SK-N-SH treated with all-trans-retinoic acid at 6 μM for 48 hours (cell line): Measurements from ENCODE around the gene NEMF.
"Not testable (repeated sequence)": the region's sequence is repeated elsewhere in the genome, so short reads cannot be mapped to it uniquely, and the experiment has no call there.

Experiments
- ATAC-seq: fragments of 200-7000 bp; cut with Tn5 transposase; 3 replicates; pipeline ENCODE4 v1.9.1; 2020; ENCODE audit warnings: mild to moderate bottlenecking, moderate library complexity
- ARNTL ChIP-seq: fragments of 450-650 bp; formaldehyde crosslinking; IDR thresholded peaks from 2 replicates; pipeline ENCODE4 v1.5.0; 2020; ENCODE audit warnings: low read depth, mild to moderate bottlenecking, moderate library complexity, borderline replicate concordance
- BACH2 ChIP-seq: fragments of 250-450 bp; sonication (Bioruptor Pico); IDR thresholded peaks from 2 replicates; pipeline ENCODE4 v1.9.0; 2021; ENCODE audit warnings: mild to moderate bottlenecking, borderline replicate concordance
- CSDC2 ChIP-seq: fragments of 250-450 bp; sonication (Bioruptor Pico); IDR thresholded peaks from 2 replicates; pipeline ENCODE4 v1.5.0; 2020; ENCODE audit warnings: mild to moderate bottlenecking, moderate library complexity
- ESRRG ChIP-seq: fragments of 250-450 bp; sonication (Bioruptor Pico); IDR thresholded peaks from 2 replicates; pipeline ENCODE4 v1.6.1; 2021; ENCODE audit warnings: mild to moderate bottlenecking
- GLIS3 ChIP-seq: fragments of 250-450 bp; sonication (Bioruptor Pico); IDR thresholded peaks from 2 replicates; pipeline ENCODE4 v1.5.0; 2020; ENCODE audit warnings: mild to moderate bottlenecking, moderate library complexity
- ISL1 ChIP-seq: fragments of 250-450 bp; sonication (Bioruptor Pico); IDR thresholded peaks from 2 replicates; pipeline ENCODE4 v2.1.2; 2022; ENCODE audit warnings: mild to moderate bottlenecking, moderate library complexity
- OSR1 ChIP-seq: fragments of 250-450 bp; sonication (Bioruptor Pico); IDR thresholded peaks from 2 replicates; pipeline ENCODE4 v1.8.0; 2022; ENCODE audit warnings: moderate library complexity, mild to moderate bottlenecking, inconsistent platforms
- PPARA ChIP-seq: fragments of 250-450 bp; sonication (Bioruptor Pico); IDR thresholded peaks from 2 replicates; pipeline ENCODE4 v1.5.0; 2020; ENCODE audit warnings: mild to moderate bottlenecking, borderline replicate concordance
- RARB ChIP-seq: fragments of 250-450 bp; sonication (Bioruptor Pico); IDR thresholded peaks from 2 replicates; pipeline ENCODE4 v1.8.0; 2021; ENCODE audit warnings: mild to moderate bottlenecking, moderate library complexity
- SNAI2 ChIP-seq: fragments of 250-450 bp; sonication (Bioruptor Pico); IDR thresholded peaks from 2 replicates; pipeline ENCODE4 v1.5.0; 2020; ENCODE audit warnings: mild to moderate bottlenecking, moderate library complexity
- TCF4 ChIP-seq: fragments of 250-450 bp; sonication (Bioruptor Pico); IDR thresholded peaks from 2 replicates; pipeline ENCODE4 v1.8.0; 2021; ENCODE audit warnings: mild to moderate bottlenecking, moderate library complexity, borderline replicate concordance
- TOX ChIP-seq: fragments of 250-450 bp; sonication (Bioruptor Pico); IDR thresholded peaks from 2 replicates; pipeline ENCODE4 v1.8.0; 2021; ENCODE audit warnings: mild to moderate bottlenecking, moderate library complexity, borderline replicate concordance
- ZC3H10 ChIP-seq: fragments of 250-450 bp; sonication (Bioruptor Pico); IDR thresholded peaks from 2 replicates; pipeline ENCODE4 v1.5.1; 2021; ENCODE audit warnings: mild to moderate bottlenecking, moderate library complexity
- ZFP3 ChIP-seq: fragments of 250-450 bp; sonication (Bioruptor Pico); IDR thresholded peaks from 2 replicates; pipeline ENCODE4 v1.5.0; 2020; ENCODE audit warnings: mild to moderate bottlenecking, moderate library complexity
- ZNF565 ChIP-seq: fragments of 450-650 bp; formaldehyde crosslinking; conservative IDR thresholded peaks from 2 replicates; pipeline ENCODE4 v1.5.0; 2020; ENCODE audit warnings: low read depth, mild to moderate bottlenecking, moderate library complexity
- ZNF70 ChIP-seq: fragments of 450-650 bp; formaldehyde crosslinking; IDR thresholded peaks from 2 replicates; pipeline ENCODE4 v1.5.0; 2020; ENCODE audit warnings: mild to moderate bottlenecking, moderate library complexity
- ZNF8 ChIP-seq: fragments of 450-650 bp; formaldehyde crosslinking; IDR thresholded peaks from 2 replicates; pipeline ENCODE4 v1.5.0; 2020; ENCODE audit warnings: mild to moderate bottlenecking, moderate library complexity
- TF ChIP-seq, protein P1 (sequence below): fragments of 250-450 bp; sonication (Bioruptor Pico); IDR thresholded peaks from 2 replicates; pipeline ENCODE4 v1.8.0; 2020; ENCODE audit warnings: mild to moderate bottlenecking, moderate library complexity, borderline replicate concordance
- TF ChIP-seq, protein P2 (sequence below): fragments of 250-450 bp; sonication (Bioruptor Pico); IDR thresholded peaks from 2 replicates; pipeline ENCODE4 v1.5.1; 2021; ENCODE audit warnings: mild to moderate bottlenecking, moderate library complexity
- TF ChIP-seq, protein P3 (sequence below): fragments of 250-450 bp; sonication (Bioruptor Pico); IDR thresholded peaks from 2 replicates; pipeline ENCODE4 v1.5.1; 2020; ENCODE audit warnings: low read depth, mild to moderate bottlenecking, moderate library complexity
- TF ChIP-seq, protein P4 (sequence below): fragments of 250-450 bp; sonication (Bioruptor Pico); IDR thresholded peaks from 2 replicates; pipeline ENCODE4 v1.8.0; 2021; ENCODE audit warnings: low read depth, mild to moderate bottlenecking, moderate library complexity, borderline replicate concordance

Gene NEMF

DNA sequence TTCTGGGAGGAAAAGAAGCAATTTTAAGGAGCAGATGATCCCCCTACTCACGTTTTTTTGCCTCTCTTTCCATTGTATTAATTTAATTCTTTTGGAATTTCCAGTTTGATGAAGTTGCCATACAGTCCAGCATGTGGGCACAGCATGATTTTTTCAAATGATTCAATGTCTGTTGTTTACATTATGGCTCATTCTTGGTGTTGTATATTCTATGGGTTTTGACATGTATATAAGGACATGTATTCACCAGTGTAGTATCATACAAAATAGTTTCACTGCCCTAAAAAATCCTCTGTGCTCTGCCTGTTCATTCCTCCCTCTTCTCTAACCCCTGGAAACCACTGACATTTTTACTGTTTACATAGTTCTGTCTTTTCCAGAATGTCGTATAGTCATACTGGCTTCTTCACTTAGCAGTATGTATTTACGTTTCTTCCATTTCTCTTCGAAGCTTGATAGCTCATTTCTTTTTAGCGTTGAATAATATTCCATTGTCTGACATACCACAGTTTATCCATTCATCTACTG, 98.0 kb downstream of the NEMF start:
- TF ChIP-seq, protein P1, sequence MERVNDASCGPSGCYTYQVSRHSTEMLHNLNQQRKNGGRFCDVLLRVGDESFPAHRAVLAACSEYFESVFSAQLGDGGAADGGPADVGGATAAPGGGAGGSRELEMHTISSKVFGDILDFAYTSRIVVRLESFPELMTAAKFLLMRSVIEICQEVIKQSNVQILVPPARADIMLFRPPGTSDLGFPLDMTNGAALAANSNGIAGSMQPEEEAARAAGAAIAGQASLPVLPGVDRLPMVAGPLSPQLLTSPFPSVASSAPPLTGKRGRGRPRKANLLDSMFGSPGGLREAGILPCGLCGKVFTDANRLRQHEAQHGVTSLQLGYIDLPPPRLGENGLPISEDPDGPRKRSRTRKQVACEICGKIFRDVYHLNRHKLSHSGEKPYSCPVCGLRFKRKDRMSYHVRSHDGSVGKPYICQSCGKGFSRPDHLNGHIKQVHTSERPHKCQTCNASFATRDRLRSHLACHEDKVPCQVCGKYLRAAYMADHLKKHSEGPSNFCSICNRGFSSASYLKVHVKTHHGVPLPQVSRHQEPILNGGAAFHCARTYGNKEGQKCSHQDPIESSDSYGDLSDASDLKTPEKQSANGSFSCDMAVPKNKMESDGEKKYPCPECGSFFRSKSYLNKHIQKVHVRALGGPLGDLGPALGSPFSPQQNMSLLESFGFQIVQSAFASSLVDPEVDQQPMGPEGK (CRISPR knock-in tag) = no peak
- no peak for TF ChIP-seq OSR1 (CRISPR knock-in tag)
- TF ChIP-seq ZNF70 (CRISPR knock-in tag) = no peak

DNA sequence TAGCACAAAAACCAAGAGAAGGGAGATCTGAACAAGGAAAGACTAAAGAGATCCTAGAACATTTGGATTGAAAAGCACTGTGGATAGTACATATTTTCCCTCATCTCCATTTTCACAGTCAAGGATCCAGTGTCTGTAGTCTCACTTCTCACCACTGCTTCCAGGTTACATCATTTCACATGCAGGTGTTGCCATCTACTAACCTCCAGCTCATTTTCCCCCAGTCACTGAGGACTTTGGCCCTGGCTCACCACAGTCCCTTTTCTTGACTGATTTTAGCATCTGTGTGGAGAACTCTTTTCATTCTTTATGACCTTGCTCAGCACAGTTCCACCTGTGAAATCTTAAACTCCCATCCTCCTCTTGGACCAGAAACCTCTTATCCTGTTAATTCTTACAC, 106.1 kb downstream of the NEMF start:
- not testable (repeated sequence) for ATAC-seq

More for the DNA sequence above, 98.0 kb downstream of the NEMF start:
- ATAC-seq = no peak

DNA sequence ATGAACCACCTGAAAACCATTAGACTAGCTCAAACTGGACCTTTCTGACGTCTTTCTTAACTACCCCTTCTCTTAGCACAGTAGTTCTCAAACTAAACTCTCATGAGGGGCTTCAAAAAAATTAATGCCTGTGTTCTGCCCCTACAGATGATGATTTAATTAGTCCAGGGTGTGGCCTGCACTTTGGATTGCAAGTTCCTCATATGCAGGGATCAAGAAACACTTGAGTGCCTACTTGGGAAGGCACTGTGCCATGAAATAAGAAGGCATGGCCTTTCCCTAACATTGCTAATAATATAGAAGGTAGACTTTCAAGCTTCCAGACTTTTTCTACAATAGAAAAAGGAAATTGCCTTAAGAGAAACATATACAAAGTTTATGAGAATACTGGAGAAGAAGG, 107.4 kb downstream of the NEMF start:
- no peak for ATAC-seq
- no peak for TF ChIP-seq CSDC2 (CRISPR knock-in tag)
- TF ChIP-seq, protein P2, sequence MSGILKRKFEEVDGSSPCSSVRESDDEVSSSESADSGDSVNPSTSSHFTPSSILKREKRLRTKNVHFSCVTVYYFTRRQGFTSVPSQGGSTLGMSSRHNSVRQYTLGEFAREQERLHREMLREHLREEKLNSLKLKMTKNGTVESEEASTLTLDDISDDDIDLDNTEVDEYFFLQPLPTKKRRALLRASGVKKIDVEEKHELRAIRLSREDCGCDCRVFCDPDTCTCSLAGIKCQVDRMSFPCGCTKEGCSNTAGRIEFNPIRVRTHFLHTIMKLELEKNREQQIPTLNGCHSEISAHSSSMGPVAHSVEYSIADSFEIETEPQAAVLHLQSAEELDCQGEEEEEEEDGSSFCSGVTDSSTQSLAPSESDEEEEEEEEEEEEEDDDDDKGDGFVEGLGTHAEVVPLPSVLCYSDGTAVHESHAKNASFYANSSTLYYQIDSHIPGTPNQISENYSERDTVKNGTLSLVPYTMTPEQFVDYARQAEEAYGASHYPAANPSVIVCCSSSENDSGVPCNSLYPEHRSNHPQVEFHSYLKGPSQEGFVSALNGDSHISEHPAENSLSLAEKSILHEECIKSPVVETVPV (CRISPR knock-in tag) = no peak
- TF ChIP-seq SNAI2 (CRISPR knock-in tag) = no peak
- TF ChIP-seq RARB (CRISPR knock-in tag) = no peak
- TF ChIP-seq ARNTL (CRISPR knock-in tag) = no peak
- no peak for TF ChIP-seq ISL1
- TF ChIP-seq, protein P3, sequence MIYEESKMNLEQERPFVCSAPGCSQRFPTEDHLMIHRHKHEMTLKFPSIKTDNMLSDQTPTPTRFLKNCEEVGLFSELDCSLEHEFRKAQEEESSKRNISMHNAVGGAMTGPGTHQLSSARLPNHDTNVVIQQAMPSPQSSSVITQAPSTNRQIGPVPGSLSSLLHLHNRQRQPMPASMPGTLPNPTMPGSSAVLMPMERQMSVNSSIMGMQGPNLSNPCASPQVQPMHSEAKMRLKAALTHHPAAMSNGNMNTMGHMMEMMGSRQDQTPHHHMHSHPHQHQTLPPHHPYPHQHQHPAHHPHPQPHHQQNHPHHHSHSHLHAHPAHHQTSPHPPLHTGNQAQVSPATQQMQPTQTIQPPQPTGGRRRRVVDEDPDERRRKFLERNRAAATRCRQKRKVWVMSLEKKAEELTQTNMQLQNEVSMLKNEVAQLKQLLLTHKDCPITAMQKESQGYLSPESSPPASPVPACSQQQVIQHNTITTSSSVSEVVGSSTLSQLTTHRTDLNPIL = no peak
- TF ChIP-seq ZC3H10 (CRISPR knock-in tag) = no peak
- TF ChIP-seq PPARA (CRISPR knock-in tag) = no peak
- no peak for TF ChIP-seq ESRRG (CRISPR knock-in tag)
- TF ChIP-seq OSR1 (CRISPR knock-in tag) = no peak
- TF ChIP-seq ZNF8 (CRISPR knock-in tag) = no peak

DNA sequence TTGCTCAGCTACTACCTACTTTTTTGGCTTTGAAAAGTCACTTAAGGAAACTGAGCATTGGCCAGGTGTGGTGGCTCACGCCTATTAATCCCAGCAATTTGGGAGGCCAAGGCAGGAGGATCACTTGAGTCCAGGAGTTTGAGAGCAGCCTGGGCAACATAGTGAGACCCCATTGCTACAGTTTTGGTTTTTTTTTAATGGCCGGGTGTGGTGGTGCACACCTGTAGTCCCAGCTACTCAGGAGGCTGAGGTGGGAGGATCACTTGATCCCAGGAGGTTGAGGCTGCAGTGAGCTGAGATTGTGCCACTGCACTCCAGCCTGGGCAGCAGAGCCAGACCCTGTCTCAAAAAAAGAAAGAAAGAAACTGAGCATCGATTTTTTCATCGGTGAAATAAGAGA, 116.9 kb downstream of the NEMF start:
- ATAC-seq = not testable (repeated sequence)

DNA sequence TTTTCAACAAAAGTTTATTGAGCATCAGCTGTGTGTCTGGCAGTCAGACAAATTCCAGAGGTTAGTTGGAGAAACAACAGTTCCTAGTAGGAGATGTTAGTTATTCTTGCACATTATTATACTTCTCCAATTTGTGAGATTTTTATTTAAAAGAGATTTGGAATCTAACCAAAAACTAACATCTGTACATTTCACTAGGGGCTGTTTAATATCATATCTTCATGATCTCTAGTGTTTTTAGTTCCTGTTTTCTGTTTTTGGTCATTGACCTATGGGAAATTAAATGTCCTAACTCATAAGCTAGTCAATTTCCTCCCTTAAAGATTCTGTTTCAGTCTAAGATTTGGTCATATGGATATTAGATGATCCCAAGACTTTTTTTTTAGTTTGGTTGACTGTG, 118.8 kb downstream of the NEMF start:
- TF ChIP-seq, protein P4, sequence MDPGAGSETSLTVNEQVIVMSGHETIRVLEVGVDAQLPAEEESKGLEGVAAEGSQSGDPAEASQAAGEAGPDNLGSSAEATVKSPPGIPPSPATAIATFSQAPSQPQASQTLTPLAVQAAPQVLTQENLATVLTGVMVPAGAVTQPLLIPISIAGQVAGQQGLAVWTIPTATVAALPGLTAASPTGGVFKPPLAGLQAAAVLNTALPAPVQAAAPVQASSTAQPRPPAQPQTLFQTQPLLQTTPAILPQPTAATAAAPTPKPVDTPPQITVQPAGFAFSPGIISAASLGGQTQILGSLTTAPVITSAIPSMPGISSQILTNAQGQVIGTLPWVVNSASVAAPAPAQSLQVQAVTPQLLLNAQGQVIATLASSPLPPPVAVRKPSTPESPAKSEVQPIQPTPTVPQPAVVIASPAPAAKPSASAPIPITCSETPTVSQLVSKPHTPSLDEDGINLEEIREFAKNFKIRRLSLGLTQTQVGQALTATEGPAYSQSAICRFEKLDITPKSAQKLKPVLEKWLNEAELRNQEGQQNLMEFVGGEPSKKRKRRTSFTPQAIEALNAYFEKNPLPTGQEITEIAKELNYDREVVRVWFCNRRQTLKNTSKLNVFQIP = no peak
- TF ChIP-seq ZNF70 (CRISPR knock-in tag) (no peak), RARB (CRISPR knock-in tag) (no peak), ESRRG (CRISPR knock-in tag) (no peak), ARNTL (CRISPR knock-in tag) (no peak), TOX (CRISPR knock-in tag) (no peak), ZNF565 (CRISPR knock-in tag) (no peak), TCF4 (CRISPR knock-in tag) (no peak), ZNF8 (CRISPR knock-in tag) (no peak), CSDC2 (CRISPR knock-in tag) (no peak), BACH2 (no peak), OSR1 (CRISPR knock-in tag) (no peak), ZFP3 (CRISPR knock-in tag) (no peak), GLIS3 (no peak)
- TF ChIP-seq, protein P1 (CRISPR knock-in tag) = no peak
- TF ChIP-seq, all 23 proteins: peak for 0
- ATAC-seq = no peak
